ENCODE results near the gene SMS.

DNA sequence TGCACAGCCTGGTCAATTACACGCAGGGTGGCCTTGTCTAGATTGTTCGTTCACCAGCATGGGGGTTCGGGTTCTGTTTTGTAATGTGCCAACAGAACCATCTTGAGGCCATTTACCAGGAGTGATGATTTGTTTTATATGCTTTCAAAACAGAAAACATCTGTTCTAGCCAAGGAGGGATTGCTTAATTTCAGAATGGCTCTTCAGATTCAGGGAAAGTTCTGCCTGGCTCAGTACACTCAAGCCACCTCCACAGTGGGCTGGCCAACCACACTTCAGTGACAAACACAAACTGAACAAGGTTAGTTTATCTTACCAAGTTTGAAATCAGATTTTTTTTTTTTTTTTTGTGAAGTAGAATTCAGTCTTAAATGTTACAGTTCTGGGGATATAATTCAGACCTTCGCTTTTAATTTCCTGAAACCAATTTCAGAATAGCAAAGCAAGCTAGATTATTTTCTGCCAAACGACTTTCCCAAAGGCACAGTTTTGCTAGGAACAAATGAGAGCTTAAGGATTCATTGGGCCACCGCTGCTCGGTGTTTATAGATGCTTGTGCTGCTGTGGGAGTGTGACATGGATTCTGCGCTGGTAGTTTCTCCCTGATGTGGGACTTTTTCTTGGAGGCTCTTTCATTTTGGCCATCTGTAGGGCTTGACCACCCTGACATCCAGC is 23.4 kb downstream of the SMS start:
- no peak for TF ChIP-seq EZH2 (IDR thresholded peaks at IDR 0.05; ENCODE audit: borderline replicate concordance, low read length)
- TF ChIP-seq, protein P1, sequence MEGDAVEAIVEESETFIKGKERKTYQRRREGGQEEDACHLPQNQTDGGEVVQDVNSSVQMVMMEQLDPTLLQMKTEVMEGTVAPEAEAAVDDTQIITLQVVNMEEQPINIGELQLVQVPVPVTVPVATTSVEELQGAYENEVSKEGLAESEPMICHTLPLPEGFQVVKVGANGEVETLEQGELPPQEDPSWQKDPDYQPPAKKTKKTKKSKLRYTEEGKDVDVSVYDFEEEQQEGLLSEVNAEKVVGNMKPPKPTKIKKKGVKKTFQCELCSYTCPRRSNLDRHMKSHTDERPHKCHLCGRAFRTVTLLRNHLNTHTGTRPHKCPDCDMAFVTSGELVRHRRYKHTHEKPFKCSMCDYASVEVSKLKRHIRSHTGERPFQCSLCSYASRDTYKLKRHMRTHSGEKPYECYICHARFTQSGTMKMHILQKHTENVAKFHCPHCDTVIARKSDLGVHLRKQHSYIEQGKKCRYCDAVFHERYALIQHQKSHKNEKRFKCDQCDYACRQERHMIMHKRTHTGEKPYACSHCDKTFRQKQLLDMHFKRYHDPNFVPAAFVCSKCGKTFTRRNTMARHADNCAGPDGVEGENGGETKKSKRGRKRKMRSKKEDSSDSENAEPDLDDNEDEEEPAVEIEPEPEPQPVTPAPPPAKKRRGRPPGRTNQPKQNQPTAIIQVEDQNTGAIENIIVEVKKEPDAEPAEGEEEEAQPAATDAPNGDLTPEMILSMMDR (IDR thresholded peaks at IDR 0.05; ENCODE audit: low read length) = no peak

All from OCI-LY1 (cell line).